SU-DHL-6 (cell line): ENCODE measurements around the gene PARP8.

Experiments
- H2AFZ ChIP-seq: fragments of 200-600 bp; sonication (generic); 2 replicates; pipeline ENCODE4 v1.6.1; 2014; ENCODE audit warnings: low read depth, mild to moderate bottlenecking, moderate library complexity, mixed read lengths, antibody characterized with exemption, low read length; ENCODE audit not compliant: severe bottlenecking
- H3F3A ChIP-seq: fragments of 200-600 bp; shearing (Covaris generic); 2 replicates; pipeline ENCODE4 v1.6.0; 2016; ENCODE audit warnings: antibody characterized with exemption, mild to moderate bottlenecking; ENCODE audit not compliant: insufficient read depth
- H3K27ac ChIP-seq: fragments of 200-600 bp; sonication (generic); 2 replicates; pipeline ENCODE4 v1.5.1; 2016; ENCODE audit warnings: low read depth, mild to moderate bottlenecking, low read length, moderate library complexity, mixed read lengths
- H3K27me3 ChIP-seq: fragments of 200-600 bp; sonication (generic), shearing (Covaris generic); 2 replicates; pipeline ENCODE4 v1.6.0; 2014; ENCODE audit warnings: mild to moderate bottlenecking, low read length
- H3K36me3 ChIP-seq: fragments of 200-600 bp; sonication (generic); 2 replicates; pipeline ENCODE4 v1.6.1; 2014; ENCODE audit warnings: mild to moderate bottlenecking, low read length, mixed read lengths
- H3K4me2 ChIP-seq: fragments of 300-600, 200-600 bp; shearing (Covaris generic), sonication (generic); 2 replicates; pipeline ENCODE4 v1.6.0; 2014; ENCODE audit warnings: low read length, low read depth, mild to moderate bottlenecking; ENCODE audit not compliant: poor library complexity, severe bottlenecking
- H3K4me3 ChIP-seq: fragments of 200-600 bp; sonication (generic); 2 replicates; pipeline ENCODE4 v1.5.1; 2014; ENCODE audit warnings: antibody characterized with exemption, low read length, mild to moderate bottlenecking, mixed read lengths; ENCODE audit not compliant: insufficient read depth, poor library complexity, severe bottlenecking
- H3K79me2 ChIP-seq: fragments of 200-600 bp; sonication (generic); 2 replicates; pipeline ENCODE4 v1.6.1; 2014; ENCODE audit warnings: mild to moderate bottlenecking, low read length, moderate library complexity; ENCODE audit not compliant: insufficient read depth
- H3K9ac ChIP-seq: fragments of 200-600 bp; sonication (generic); 2 replicates; pipeline ENCODE4 v1.7.0; 2014; ENCODE audit warnings: mild to moderate bottlenecking, low read length
- H3K9me2 ChIP-seq: fragments of 200-600 bp; sonication (generic); replicated peaks from 2 replicates; pipeline ENCODE4 v1.6.1; 2014; ENCODE audit warnings: low read length; ENCODE audit not compliant: insufficient read depth
- H3K9me3 ChIP-seq: fragments of 200-600 bp; sonication (generic); 2 replicates; pipeline ENCODE4 v1.6.1; 2014; ENCODE audit warnings: low read length, mixed read lengths; ENCODE audit not compliant: insufficient read depth
- H4K20me1 ChIP-seq: fragments of 200-600 bp; sonication (generic); 2 replicates; pipeline ENCODE4 v1.6.1; 2014; ENCODE audit warnings: low read depth, mild to moderate bottlenecking, antibody characterized with exemption, low read length, moderate library complexity, mixed read lengths
- CTCF ChIP-seq: fragments of 200-600 bp; sonication (generic); IDR thresholded peaks from one replicate; pipeline ENCODE4 v1.5.1; 2017; ENCODE audit warnings: antibody characterized with exemption, mild to moderate bottlenecking, low read length, moderate library complexity; ENCODE audit not compliant: insufficient read depth, poor library complexity, severe bottlenecking
- EZH2phosphoT487 ChIP-seq: fragments of 200-600 bp; sonication (generic), shearing (Covaris generic); conservative IDR thresholded peaks from 2 replicates; pipeline ENCODE4 v1.6.1; 2018; ENCODE audit warnings: mild to moderate bottlenecking, antibody characterized with exemption, low read length, moderate library complexity, mixed read lengths

Gene PARP8

GRCh38 chr5:50704730-50705129 is 38.3 kb downstream of the PARP8 start:
- Histone ChIP-seq H3K79me2 (no peaks in the 10 kb centered on the region), H4K20me1 (peaks cover 18% of the 10 kb centered on the region; the same call in 1 of the 2 replicates), H3K27ac (no peak overlapping the region)

GRCh38 chr5:50709471-50709870 is 43.0 kb downstream of the PARP8 start:
- Histone ChIP-seq H3K9ac (no peak overlapping the region), H3K9me2 (no peaks in the 10 kb centered on the region), H3K27me3 (no peaks in the 10 kb centered on the region), H3K27ac (no peak overlapping the region), H2AFZ (no peak overlapping the region), H3K79me2 (no peaks in the 10 kb centered on the region), H3K9me3 (no peaks in the 10 kb centered on the region), H3K4me3 (no peak overlapping the region), H3K4me2 (no peak overlapping the region), H4K20me1 (0 out of 2 replicates have a peak, but pooled peaks cover 12% of the 10 kb centered on the region), H3K36me3 (no peaks in the 10 kb centered on the region), H3F3A (peaks cover 4% of the 10 kb centered on the region; the same call in 1 of the 2 replicates)
- TF ChIP-seq CTCF (no peak), EZH2phosphoT487 (no peak)

More at GRCh38 chr5:50704730-50705129, 38.3 kb downstream of the PARP8 start:
- Histone ChIP-seq H2AFZ (no peak overlapping the region), H3K9me2 (no peaks in the 10 kb centered on the region), H3K9ac (no peak overlapping the region), H3K4me2 (no peak overlapping the region), H3K9me3 (no peaks in the 10 kb centered on the region), H3F3A (no peaks in the 10 kb centered on the region), H3K27me3 (no peaks in the 10 kb centered on the region), H3K36me3 (no peaks in the 10 kb centered on the region), H3K4me3 (no peak overlapping the region)
- no peak for TF ChIP-seq CTCF
- no peak for TF ChIP-seq EZH2phosphoT487

DNA sequence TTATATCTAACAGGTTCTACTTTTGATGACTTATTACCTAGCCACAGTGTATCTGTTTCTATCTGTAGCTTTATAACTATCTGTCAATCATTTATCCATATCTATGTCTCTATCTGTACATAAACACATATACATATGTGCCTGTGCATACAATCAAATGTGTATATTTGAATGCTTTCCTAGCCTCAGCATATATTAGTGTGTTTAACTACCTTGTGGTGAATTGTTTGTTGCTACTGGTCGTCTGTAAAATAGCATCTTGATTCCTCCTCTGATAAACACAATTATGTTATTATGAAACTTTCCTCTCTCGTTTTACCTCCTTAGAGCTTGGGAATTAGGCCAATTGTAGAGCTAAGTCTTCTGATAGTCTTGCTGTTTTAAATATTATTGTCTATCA is 44.4 kb downstream of the PARP8 start:
- 0 out of 2 replicates have a peak, but pooled peaks cover 12% of the 10 kb centered on the region for H4K20me1 ChIP-seq
- no peaks in the 10 kb centered on the region for H3K9me2 ChIP-seq
- H3K27ac ChIP-seq = no peak overlapping the region
- H3F3A ChIP-seq = peaks cover 4% of the 10 kb centered on the region; the same call in 1 of the 2 replicates
- no peak overlapping the region for H2AFZ ChIP-seq
- H3K36me3 ChIP-seq = no peaks in the 10 kb centered on the region
- H3K9ac ChIP-seq = no peak overlapping the region
- no peaks in the 10 kb centered on the region for H3K79me2 ChIP-seq
- no peak for TF ChIP-seq CTCF
- TF ChIP-seq EZH2phosphoT487 = no peak
- H3K9me3 ChIP-seq = no peaks in the 10 kb centered on the region
- no peaks in the 10 kb centered on the region for H3K27me3 ChIP-seq
- peak overlapping the region; percentile 8 for H3K4me2 ChIP-seq
- H3K4me3 ChIP-seq = no peak overlapping the region
